ENCODE measurements around the gene RTL9.

The RTL9 gene

DNA sequence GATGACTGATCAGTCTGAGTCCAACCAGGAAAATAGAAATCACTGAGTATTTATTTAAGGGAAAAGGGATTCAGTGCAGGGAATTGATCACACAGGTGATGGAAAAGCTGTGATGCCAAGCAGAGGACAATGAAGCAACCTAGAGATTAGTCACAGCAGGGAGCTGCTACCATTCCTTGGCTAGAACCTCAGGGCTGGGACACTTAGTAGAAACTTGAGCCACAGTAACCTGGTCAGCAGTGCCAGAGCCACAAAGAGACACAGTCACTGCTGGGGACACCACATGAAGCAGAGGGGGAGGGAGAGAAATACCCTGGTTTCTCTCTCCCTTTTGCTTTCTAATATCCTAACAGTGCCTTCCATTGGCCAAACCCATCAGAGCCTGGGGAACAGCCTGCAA lies 38.7 kb downstream of the RTL9 start:
- no peak overlapping the region for H3K4me3 ChIP-seq (ENCODE audit: low read depth, low read length)
- TF ChIP-seq, protein P1, sequence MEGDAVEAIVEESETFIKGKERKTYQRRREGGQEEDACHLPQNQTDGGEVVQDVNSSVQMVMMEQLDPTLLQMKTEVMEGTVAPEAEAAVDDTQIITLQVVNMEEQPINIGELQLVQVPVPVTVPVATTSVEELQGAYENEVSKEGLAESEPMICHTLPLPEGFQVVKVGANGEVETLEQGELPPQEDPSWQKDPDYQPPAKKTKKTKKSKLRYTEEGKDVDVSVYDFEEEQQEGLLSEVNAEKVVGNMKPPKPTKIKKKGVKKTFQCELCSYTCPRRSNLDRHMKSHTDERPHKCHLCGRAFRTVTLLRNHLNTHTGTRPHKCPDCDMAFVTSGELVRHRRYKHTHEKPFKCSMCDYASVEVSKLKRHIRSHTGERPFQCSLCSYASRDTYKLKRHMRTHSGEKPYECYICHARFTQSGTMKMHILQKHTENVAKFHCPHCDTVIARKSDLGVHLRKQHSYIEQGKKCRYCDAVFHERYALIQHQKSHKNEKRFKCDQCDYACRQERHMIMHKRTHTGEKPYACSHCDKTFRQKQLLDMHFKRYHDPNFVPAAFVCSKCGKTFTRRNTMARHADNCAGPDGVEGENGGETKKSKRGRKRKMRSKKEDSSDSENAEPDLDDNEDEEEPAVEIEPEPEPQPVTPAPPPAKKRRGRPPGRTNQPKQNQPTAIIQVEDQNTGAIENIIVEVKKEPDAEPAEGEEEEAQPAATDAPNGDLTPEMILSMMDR (IDR thresholded peaks at IDR 0.05; ENCODE audit: low read depth, low read length, missing control alignments) = no peak
- no peak for DNase-seq (ENCODE audit: low read depth)

- no peak for DNase-seq (ENCODE audit: low read depth)
- no peak overlapping the region for H3K4me3 ChIP-seq (ENCODE audit: low read depth, low read length)
- TF ChIP-seq, protein P1 (IDR thresholded peaks at IDR 0.05; ENCODE audit: low read depth, low read length, missing control alignments) = no peak
Observed at GRCh38 chrX:110397904-110398303, 39.3 kb downstream of the RTL9 start.

- H3K4me3 ChIP-seq (ENCODE audit: low read depth, low read length) = no peak overlapping the region
- DNase-seq (ENCODE audit: low read depth) = no peak
- TF ChIP-seq, protein P1 (IDR thresholded peaks at IDR 0.05; ENCODE audit: low read depth, low read length, missing control alignments) = no peak
Observed at GRCh38 chrX:110399497-110399896, 40.8 kb downstream of the RTL9 start.

GRCh38 chrX:110399966-110400365 lies 41.3 kb downstream of the RTL9 start:
- H3K4me3 ChIP-seq (ENCODE audit: low read depth, low read length) = no peak overlapping the region
- no peak for DNase-seq (ENCODE audit: low read depth)
- TF ChIP-seq, protein P1 (IDR thresholded peaks at IDR 0.05; ENCODE audit: low read depth, low read length, missing control alignments) = no peak

GRCh38 chrX:110401135-110401534 lies 42.5 kb downstream of the RTL9 start:
- DNase-seq (ENCODE audit: low read depth) = no peak
- TF ChIP-seq, protein P1 (IDR thresholded peaks at IDR 0.05; ENCODE audit: low read depth, low read length, missing control alignments) = peak; percentile 30
- no peak overlapping the region for H3K4me3 ChIP-seq (ENCODE audit: low read depth, low read length)

- no peak for DNase-seq (ENCODE audit: low read depth)
- H3K4me3 ChIP-seq (ENCODE audit: low read depth, low read length) = no peak overlapping the region
- TF ChIP-seq, protein P1 (IDR thresholded peaks at IDR 0.05; ENCODE audit: low read depth, low read length, missing control alignments) = no peak
Observed at GRCh38 chrX:110402091-110402849, 43.6 kb downstream of the RTL9 start.

DNA sequence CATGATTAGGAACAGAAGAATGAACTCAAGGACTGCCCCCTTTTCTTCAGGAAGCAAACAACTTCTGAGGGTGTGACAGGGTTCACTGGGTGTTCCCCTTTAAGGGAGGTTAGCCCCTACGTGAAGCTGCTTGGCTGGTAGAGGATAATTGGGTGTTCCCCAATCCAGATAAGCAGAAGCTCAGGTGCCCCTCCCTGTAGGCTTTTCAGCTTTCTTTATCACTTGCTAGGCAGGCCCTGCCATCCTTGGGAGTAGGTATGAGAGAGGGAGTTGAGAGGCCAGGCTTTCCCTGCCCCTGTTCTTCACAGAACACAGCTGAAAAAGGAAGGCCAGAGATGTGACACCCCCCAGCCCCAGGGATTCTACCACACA lies 44.2 kb downstream of the RTL9 start:
- no peak for DNase-seq (ENCODE audit: low read depth)
- H3K4me3 ChIP-seq (ENCODE audit: low read depth, low read length) = no peak overlapping the region
- TF ChIP-seq, protein P1 (IDR thresholded peaks at IDR 0.05; ENCODE audit: low read depth, low read length, missing control alignments) = no peak
